ENCODE data around the gene NRG4. TPM values are rescaled to one million over a fixed set of nuclear protein-coding genes. Genes with fewer than 3 reads are reported as not detected.

Gene NRG4
- total and polyA plus RNA-seq, 2 experiments from 2014 or later = 0.50 to 1.5 TPM

DNA sequence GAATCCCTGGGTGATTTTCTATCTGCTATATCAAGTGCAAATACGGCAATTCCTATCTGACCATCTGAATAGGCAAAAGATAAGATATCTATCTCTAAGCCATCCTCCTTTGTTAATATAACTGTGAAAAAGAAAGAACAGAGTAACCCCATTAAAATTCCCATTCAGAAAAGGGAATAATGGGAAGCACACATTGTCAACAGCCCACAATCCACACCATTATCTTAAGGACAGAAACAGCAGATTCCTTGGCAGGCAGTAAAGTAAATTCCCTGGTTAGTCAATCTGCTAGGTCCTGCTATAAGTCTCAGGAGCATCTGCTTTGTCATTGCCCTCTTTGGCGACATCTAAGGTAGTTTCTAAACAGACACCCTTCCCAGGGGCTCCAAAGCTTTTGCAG is 21.9 kb upstream of the NRG4 start:
- H3K4me1 ChIP-seq (ENCODE audit: insufficient read depth) = no peaks in the 10 kb centered on the region

DNA sequence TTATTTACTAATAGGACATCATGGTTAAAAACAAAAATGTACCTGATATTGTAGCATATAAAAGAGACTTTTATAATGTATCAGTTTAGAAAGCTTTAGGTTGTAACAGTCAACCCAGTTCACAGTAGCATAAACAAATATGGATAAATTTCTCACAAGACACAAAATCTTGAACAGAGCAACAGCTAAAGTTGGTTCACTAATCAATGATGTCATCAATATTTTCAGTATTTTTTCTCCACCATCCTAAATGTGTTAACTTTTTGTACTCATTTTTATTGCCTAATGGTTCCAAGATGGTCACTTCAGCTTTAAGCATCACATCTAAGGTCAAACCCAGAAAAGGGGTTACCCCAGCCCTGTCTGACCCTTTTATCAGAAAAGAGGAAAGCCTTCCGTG is 21.2 kb upstream of the NRG4 start:
- TF ChIP-seq EZH2 (IDR thresholded peaks at IDR 0.05; ENCODE audit: borderline replicate concordance) = no peak
- TF ChIP-seq EZH2phosphoT487 (IDR thresholded peaks at IDR 0.05; ENCODE audit: low read depth, severe bottlenecking, unreplicated experiment) = no peak
- no peak for TF ChIP-seq CTCF (IDR thresholded peaks at IDR 0.05; ENCODE audit: poor library complexity)
- no peak for DNase-seq (ENCODE audit: low spot score)
- H3K9me3 ChIP-seq (ENCODE audit: low read depth) = no peaks in the 10 kb centered on the region
- no peak overlapping the region for H3K4me2 ChIP-seq
- no peaks in the 10 kb centered on the region for H3K9me2 ChIP-seq (replicated peaks; ENCODE audit: insufficient read depth)
- no peak overlapping the region for H2AFZ ChIP-seq
- WGBS (ENCODE audit: low lambda C conversion rate, missing lambda C conversion rate) = 97% methylated on average over 1 of the region's 1 CpG
- no peaks in the 10 kb centered on the region for H3K36me3 ChIP-seq (replicated peaks; ENCODE audit: insufficient read depth, low read depth)
- H3K27ac ChIP-seq = no peak overlapping the region
- H3K27me3 ChIP-seq = no peaks in the 10 kb centered on the region
- H3K4me3 ChIP-seq = no peak overlapping the region
- no peaks in the 10 kb centered on the region for H4K20me1 ChIP-seq (ENCODE audit: insufficient read depth, poor library complexity, severe bottlenecking)
- no peaks in the 10 kb centered on the region for H3K79me2 ChIP-seq
- no peaks in the 10 kb centered on the region for H3K4me1 ChIP-seq (ENCODE audit: insufficient read depth)

More for the DNA sequence above, 21.9 kb upstream of the NRG4 start:
- no peaks in the 10 kb centered on the region for H4K20me1 ChIP-seq (ENCODE audit: insufficient read depth, poor library complexity, severe bottlenecking)
- H3K36me3 ChIP-seq (replicated peaks; ENCODE audit: insufficient read depth, low read depth) = no peaks in the 10 kb centered on the region
- H3K9me2 ChIP-seq (replicated peaks; ENCODE audit: insufficient read depth) = no peaks in the 10 kb centered on the region
- H3K27ac ChIP-seq = no peak overlapping the region
- H2AFZ ChIP-seq = no peak overlapping the region
- H3K4me2 ChIP-seq = no peak overlapping the region
- no peaks in the 10 kb centered on the region for H3K9me3 ChIP-seq (ENCODE audit: low read depth)
- no peak for TF ChIP-seq CTCF (IDR thresholded peaks at IDR 0.05; ENCODE audit: poor library complexity)
- TF ChIP-seq EZH2 (IDR thresholded peaks at IDR 0.05; ENCODE audit: borderline replicate concordance) = no peak
- no peak for TF ChIP-seq EZH2phosphoT487 (IDR thresholded peaks at IDR 0.05; ENCODE audit: low read depth, severe bottlenecking, unreplicated experiment)
- no peaks in the 10 kb centered on the region for H3K27me3 ChIP-seq
- H3K4me3 ChIP-seq = no peak overlapping the region
- no peak for DNase-seq (ENCODE audit: low spot score)
- 38% methylated on average over 2 of the region's 2 CpGs for WGBS (ENCODE audit: low lambda C conversion rate, missing lambda C conversion rate)
- H3K79me2 ChIP-seq = no peaks in the 10 kb centered on the region

GRCh38 chr15:76032046-76032445 is 19.8 kb upstream of the NRG4 start:
- Histone ChIP-seq H3K9me2 (replicated peaks; ENCODE audit: insufficient read depth) (no peaks in the 10 kb centered on the region), H3K4me1 (ENCODE audit: insufficient read depth) (no peaks in the 10 kb centered on the region), H3K79me2 (no peaks in the 10 kb centered on the region), H3K36me3 (replicated peaks; ENCODE audit: insufficient read depth, low read depth) (no peaks in the 10 kb centered on the region), H3K27ac (no peak overlapping the region), H4K20me1 (ENCODE audit: insufficient read depth, poor library complexity, severe bottlenecking) (no peaks in the 10 kb centered on the region), H3K9me3 (ENCODE audit: low read depth) (no peaks in the 10 kb centered on the region), H3K27me3 (no peaks in the 10 kb centered on the region), H3K4me3 (no peak overlapping the region), H2AFZ (no peak overlapping the region), H3K4me2 (no peak overlapping the region)
- WGBS (ENCODE audit: low lambda C conversion rate, missing lambda C conversion rate) = 90% methylated on average over 1 of the region's 1 CpG
- no peak for DNase-seq (ENCODE audit: low spot score)
- TF ChIP-seq CTCF (IDR thresholded peaks at IDR 0.05; ENCODE audit: poor library complexity) = no peak
- TF ChIP-seq EZH2 (IDR thresholded peaks at IDR 0.05; ENCODE audit: borderline replicate concordance) = no peak
- no peak for TF ChIP-seq EZH2phosphoT487 (IDR thresholded peaks at IDR 0.05; ENCODE audit: low read depth, severe bottlenecking, unreplicated experiment)
